ENCODE measurements around the gene PAX7.

Gene PAX7

DNA sequence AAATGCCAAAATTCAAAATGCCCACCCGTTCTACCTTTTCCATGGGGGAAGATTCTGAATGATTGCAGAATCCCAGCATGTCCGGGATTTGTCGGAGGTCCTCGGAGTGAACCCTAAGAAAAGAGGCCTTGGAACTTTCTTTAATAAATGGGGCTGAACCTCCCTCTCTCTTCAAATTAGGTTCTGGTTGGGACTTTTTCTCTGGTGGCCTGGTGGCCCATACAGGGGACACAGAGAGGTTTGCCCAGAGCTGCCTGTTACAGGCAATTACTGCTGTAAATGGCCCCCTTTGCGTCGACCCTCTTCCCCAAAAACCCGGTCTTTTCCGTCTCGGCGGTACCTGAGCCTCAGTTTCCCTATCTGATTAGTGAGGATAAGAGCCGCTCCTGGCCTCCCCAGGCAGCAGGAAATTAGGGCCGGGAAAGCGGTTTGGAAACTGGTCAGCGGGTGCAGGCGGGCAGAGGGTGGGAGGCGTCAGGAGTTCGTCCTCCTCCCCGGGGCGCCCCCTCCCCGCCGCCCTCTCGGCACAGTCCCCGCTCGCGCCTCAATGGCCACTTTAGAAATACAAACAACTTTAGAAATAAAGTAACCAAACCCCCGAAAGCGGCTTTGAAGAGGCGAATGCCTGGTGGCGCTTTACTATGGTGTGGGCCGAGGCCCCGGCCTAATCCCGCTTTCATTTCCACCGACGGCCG, 15.6 kb downstream of the PAX7 start:
- DNase-seq (ENCODE audit: low read depth), result no peak
- H3K4me3 ChIP-seq (ENCODE audit: low read depth, low read length), result no peak overlapping the region
- TF ChIP-seq, protein P1, sequence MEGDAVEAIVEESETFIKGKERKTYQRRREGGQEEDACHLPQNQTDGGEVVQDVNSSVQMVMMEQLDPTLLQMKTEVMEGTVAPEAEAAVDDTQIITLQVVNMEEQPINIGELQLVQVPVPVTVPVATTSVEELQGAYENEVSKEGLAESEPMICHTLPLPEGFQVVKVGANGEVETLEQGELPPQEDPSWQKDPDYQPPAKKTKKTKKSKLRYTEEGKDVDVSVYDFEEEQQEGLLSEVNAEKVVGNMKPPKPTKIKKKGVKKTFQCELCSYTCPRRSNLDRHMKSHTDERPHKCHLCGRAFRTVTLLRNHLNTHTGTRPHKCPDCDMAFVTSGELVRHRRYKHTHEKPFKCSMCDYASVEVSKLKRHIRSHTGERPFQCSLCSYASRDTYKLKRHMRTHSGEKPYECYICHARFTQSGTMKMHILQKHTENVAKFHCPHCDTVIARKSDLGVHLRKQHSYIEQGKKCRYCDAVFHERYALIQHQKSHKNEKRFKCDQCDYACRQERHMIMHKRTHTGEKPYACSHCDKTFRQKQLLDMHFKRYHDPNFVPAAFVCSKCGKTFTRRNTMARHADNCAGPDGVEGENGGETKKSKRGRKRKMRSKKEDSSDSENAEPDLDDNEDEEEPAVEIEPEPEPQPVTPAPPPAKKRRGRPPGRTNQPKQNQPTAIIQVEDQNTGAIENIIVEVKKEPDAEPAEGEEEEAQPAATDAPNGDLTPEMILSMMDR (conservative IDR thresholded peaks at IDR 0.05; ENCODE audit: low read depth, low read length), result no peak

DNA sequence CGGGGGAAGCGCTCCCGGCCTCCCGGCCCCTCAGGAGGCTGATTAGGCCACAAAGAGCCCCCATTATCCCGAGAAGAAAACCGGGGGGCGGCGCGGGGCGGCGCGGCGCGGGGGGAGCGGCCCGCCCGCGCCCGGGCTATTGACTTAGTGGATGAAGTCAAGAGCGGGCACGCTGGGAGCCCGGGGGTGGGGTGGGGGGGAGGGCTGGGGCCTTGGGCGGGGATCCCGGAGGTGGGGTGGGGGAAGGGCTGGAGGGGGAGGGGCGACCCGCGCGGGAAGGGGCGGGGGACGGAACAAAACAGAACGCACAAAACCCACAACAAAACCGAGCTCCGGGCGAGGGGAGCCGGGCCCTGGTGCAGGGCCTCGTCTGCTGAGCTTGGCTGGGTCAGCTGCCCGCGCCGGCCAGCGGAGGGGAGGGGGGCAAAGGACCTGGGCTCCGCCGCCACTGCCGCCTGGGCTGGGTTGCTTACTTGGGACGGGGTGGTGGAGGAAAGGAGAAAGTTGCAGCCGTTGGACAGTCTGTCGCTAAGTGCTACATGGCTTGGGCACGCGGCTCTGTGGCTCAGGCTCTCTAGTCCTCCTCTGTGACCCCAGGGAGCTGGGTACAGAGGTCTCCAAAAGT, 16.3 kb downstream of the PAX7 start:
- no peak overlapping the region for H3K4me3 ChIP-seq (ENCODE audit: low read depth, low read length)
- no peak for DNase-seq (ENCODE audit: low read depth)
- TF ChIP-seq, protein P1 (conservative IDR thresholded peaks at IDR 0.05; ENCODE audit: low read depth, low read length), result no peak

DNA sequence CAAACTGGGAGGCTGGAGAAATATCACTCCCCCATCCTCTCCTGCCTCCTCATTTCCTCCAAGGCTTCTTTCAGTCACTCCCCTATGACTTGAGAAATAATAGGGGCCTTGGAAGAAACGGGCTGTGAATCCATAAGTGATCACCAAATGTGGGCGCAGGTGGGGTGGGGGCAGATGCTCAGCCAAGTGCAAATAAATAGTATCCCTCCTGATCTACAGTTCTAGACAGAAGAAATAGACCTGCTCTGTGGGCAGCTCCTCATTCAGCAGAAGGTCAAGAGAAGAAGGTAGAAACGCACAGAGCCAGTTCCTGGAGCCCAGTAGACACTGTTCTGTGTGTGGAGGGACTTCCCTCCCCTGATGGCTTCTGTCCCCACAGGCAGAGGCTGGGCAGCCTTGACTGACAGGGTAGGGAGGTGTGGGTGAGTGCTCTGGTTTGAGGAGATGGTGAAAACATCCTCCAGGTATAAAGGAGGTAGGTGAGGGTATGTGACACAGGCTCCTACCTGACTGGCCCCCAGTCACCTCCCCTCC, 17.1 kb downstream of the PAX7 start:
- TF ChIP-seq, protein P1 (conservative IDR thresholded peaks at IDR 0.05; ENCODE audit: low read depth, low read length), result no peak
- DNase-seq (ENCODE audit: low read depth), result no peak
- H3K4me3 ChIP-seq (ENCODE audit: low read depth, low read length), result no peak overlapping the region

DNA sequence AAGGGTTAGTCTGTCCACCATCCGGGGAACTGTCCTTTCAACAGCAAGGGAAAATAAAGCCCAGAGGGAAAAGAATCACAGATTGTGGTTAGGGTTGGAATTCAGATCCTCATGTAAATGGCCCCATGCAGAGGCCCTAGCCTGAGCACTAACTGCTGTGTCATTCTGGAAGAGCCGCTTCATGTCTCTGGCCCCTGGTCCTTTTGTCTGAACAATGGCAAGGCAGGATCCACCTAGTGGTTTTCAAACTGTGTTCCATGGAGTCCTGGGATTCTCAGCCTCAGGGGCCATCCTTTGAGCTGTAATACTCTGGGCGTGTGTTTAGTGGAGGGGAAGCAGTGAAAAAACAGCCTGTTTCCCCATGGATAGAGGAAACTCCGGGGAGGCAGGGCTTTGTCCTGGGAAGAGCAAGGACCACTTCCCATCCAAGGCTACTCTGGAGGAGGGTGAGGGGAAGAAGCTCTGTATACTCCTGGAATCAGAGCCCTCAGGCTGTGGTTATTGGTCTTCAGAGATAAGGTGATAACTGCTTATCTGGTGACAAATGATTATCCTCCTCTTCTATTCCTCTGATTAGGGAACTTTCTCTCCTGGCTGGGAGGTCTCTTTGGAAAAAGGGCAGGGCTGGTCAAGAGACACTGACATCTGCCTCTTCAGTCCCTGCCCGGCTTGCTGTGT, 19.2 kb downstream of the PAX7 start:
- TF ChIP-seq, protein P1 (conservative IDR thresholded peaks at IDR 0.05; ENCODE audit: low read depth, low read length), result no peak
- peak; percentile 11 for DNase-seq (ENCODE audit: low read depth)

DNA sequence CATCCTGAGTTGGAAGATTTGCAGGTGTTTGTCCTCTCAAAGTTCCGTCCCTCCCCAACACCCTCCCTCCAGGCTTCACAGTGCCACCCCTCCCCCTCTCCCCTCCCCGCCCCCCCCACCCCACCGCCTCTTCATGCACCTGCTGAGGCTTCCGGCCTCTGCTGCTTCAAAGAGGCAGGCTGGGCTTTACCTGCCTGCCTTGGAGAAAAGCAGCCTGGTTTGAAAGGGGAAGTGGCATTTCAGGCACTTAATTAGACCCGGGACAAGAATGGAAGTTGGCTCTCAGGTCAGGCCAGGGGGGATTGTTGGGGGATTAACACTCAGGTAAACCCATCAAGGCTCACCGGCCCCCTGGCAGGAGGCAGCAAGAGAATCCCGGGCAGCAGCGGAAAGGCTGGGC, 21.1 kb downstream of the PAX7 start:
- TF ChIP-seq, protein P1 (conservative IDR thresholded peaks at IDR 0.05; ENCODE audit: low read depth, low read length), result no peak

More for the DNA sequence above, 19.2 kb downstream of the PAX7 start:
- H3K4me3 ChIP-seq (ENCODE audit: low read depth, low read length), result no peak overlapping the region

DNA sequence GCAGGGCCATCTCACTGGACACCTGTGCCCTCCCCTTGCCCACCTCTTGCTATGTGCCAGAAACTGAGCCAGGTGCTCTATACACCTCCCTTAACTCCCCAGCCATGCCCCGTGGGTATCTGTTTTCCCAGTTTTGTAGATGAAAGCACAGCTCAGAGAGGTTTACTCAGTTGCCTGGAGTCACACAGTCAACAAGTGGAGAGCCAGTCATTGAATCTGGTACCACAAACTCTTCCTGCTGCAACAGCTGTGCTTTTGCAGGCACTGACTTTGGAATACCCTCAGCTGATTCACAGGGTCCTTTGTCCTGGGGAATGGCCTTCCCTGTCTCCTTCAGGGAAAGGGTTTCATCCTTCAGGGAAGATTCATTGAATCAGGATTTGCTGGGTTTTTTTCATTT, 22.1 kb downstream of the PAX7 start:
- TF ChIP-seq, protein P1 (conservative IDR thresholded peaks at IDR 0.05; ENCODE audit: low read depth, low read length), result no peak

More for the DNA sequence above, 21.1 kb downstream of the PAX7 start:
- no peak overlapping the region for H3K4me3 ChIP-seq (ENCODE audit: low read depth, low read length)
- DNase-seq (ENCODE audit: low read depth), result no peak

More for the DNA sequence above, 22.1 kb downstream of the PAX7 start:
- no peak overlapping the region for H3K4me3 ChIP-seq (ENCODE audit: low read depth, low read length)
- no peak for DNase-seq (ENCODE audit: low read depth)

Measured in choroid plexus epithelial cell (primary cell).